HepG2 (cell line): Measurements from ENCODE around the gene FAM222B. TPM values are rescaled to one million over a fixed set of nuclear protein-coding genes. Genes with fewer than 3 reads are reported as not detected.

Source experiments
- ATF7-NPFF ChIP-seq: sonication (generic); formaldehyde crosslinking; IDR thresholded peaks from 2 replicates; pipeline ENCODE4 v1.8.1; 2023; ENCODE audit warnings: mild to moderate bottlenecking, low read depth, missing genetic modification reagents, moderate library complexity
- DNMT3B ChIP-seq: conservative IDR thresholded peaks from 2 replicates; pipeline ENCODE4 v1.6.1; 2016; ENCODE audit warnings: missing biosample characterization, control low read depth
- ELF3 ChIP-seq: IDR thresholded peaks from 2 replicates; pipeline ENCODE4 v1.6.1; 2016; ENCODE audit warnings: missing genetic modification reagents, missing compliant biosample characterization
- FOXA1 ChIP-seq, 2 experiments: fragments of 450-650 bp in 1 of 2; sonication (generic) in 1 of 2; formaldehyde crosslinking in 1 of 2; IDR thresholded peaks; 2 replicates each; pipeline versions ENCODE4 v1.4.0 to v1.6.1; 2016 to 2020; ENCODE audit warnings: missing genetic modification reagents in 1 of 2
- KDM1A ChIP-seq: IDR thresholded peaks from 2 replicates; pipeline ENCODE4 v1.6.1; 2016; ENCODE audit warnings: missing compliant biosample characterization
- NFATC3 ChIP-seq: sonication (generic); formaldehyde crosslinking; IDR thresholded peaks from 2 replicates; pipeline ENCODE4 v1.5.1; 2020; ENCODE audit warnings: mild to moderate bottlenecking, missing genetic modification reagents
- NR3C1 ChIP-seq: sonication (generic); formaldehyde crosslinking; IDR thresholded peaks from 2 replicates; pipeline ENCODE4 v1.4.0; 2020; ENCODE audit warnings: missing genetic modification reagents
- PRPF4 ChIP-seq: fragments of 200-400 bp; formaldehyde crosslinking; IDR thresholded peaks from 2 replicates; pipeline ENCODE4 v1.6.1; 2016; ENCODE audit warnings: low read length, low read depth; ENCODE audit not compliant: poor library complexity, severe bottlenecking
- RBFOX2 ChIP-seq: fragments of 200-400 bp; formaldehyde crosslinking; IDR thresholded peaks from 2 replicates; pipeline ENCODE4 v1.6.1; 2017; ENCODE audit warnings: low read depth, mild to moderate bottlenecking, low read length
- SNAPC2 ChIP-seq: sonication (generic); formaldehyde crosslinking; IDR thresholded peaks from 2 replicates; pipeline ENCODE4 v1.8.1; 2022; ENCODE audit warnings: mild to moderate bottlenecking, missing genetic modification reagents
- SP140L ChIP-seq: sonication (generic); formaldehyde crosslinking; IDR thresholded peaks from 2 replicates; pipeline ENCODE4 v1.4.0; 2020; ENCODE audit warnings: missing genetic modification reagents, borderline replicate concordance
- SUZ12 ChIP-seq: fragments of 150-350 bp; IDR thresholded peaks from 2 replicates; pipeline ENCODE4 v1.6.1; 2014; ENCODE audit warnings: low read depth, low read length
- ZFP41 ChIP-seq: sonication (generic); formaldehyde crosslinking; IDR thresholded peaks from 2 replicates; pipeline ENCODE4 v1.4.0; 2020; ENCODE audit warnings: mild to moderate bottlenecking, missing genetic modification reagents, borderline replicate concordance
- ZNF10 ChIP-seq: sonication (generic); formaldehyde crosslinking; IDR thresholded peaks from 2 replicates; pipeline ENCODE4 v1.4.0; 2020; ENCODE audit warnings: mild to moderate bottlenecking, low read depth, missing genetic modification reagents, borderline replicate concordance
- ZNF124 ChIP-seq: sonication (generic); formaldehyde crosslinking; IDR thresholded peaks from 2 replicates; pipeline ENCODE4 v1.4.0; 2020; ENCODE audit warnings: missing genetic modification reagents
- ZNF230 ChIP-seq: sonication (generic); formaldehyde crosslinking; IDR thresholded peaks from 2 replicates; pipeline ENCODE4 v1.4.0; 2020; ENCODE audit warnings: mild to moderate bottlenecking, missing genetic modification reagents
- ZNF260 ChIP-seq: sonication (generic); formaldehyde crosslinking; IDR thresholded peaks from 2 replicates; pipeline ENCODE4 v1.4.0; 2020; ENCODE audit warnings: missing genetic modification reagents, low read depth, mild to moderate bottlenecking, borderline replicate concordance
- ZNF501 ChIP-seq: sonication (generic); formaldehyde crosslinking; IDR thresholded peaks from 2 replicates; pipeline ENCODE4 v1.5.1; 2020; ENCODE audit warnings: mild to moderate bottlenecking, moderate library complexity, missing genetic modification reagents
- ZNF775 ChIP-seq: sonication (generic); formaldehyde crosslinking; IDR thresholded peaks from 2 replicates; pipeline ENCODE4 v1.4.0; 2020; ENCODE audit warnings: missing genetic modification reagents, mild to moderate bottlenecking, moderate library complexity, borderline replicate concordance
- ZNF792 ChIP-seq: IDR thresholded peaks from 2 replicates; pipeline ENCODE4 v1.6.1; 2016
- ZSCAN9 ChIP-seq: IDR thresholded peaks from 2 replicates; pipeline ENCODE4 v1.6.1; 2016; ENCODE audit warnings: borderline replicate concordance
- polyA plus RNA-seq, 8 experiments: library from polyadenylated mRNA; depleted of rRNA in 3 of 8; stranded (reverse) in 7 of 8; unstranded in 1 of 8; fragments of >200 nt; fragmentation: Illumina TruSeq in 4 of 8; extraction: Trizol in 4 of 8; gene quantifications; 2 replicates each; pipeline versions ENCODE4 v1.2.1 to v1.2.3, GENCODE V29; 2011 to 2016; ENCODE audit warnings: low read depth in 4 of 8, missing spikeins in 1 of 8, mixed read lengths in 1 of 8; ENCODE audit not compliant: insufficient read depth in 1 of 8
- total RNA-seq, 5 experiments: library from RNA; depleted of rRNA; stranded (reverse); fragments of >200 nt; fragmentation: Illumina TruSeq; extraction: Trizol; gene quantifications; 2 replicates each; pipeline ENCODE4 v1.2.3, GENCODE V29; 2016; ENCODE audit warnings: low read depth in 1 of 5
- TF ChIP-seq, protein P1 (sequence below): IDR thresholded peaks from 2 replicates; pipeline ENCODE4 v1.6.1; 2016
- TF ChIP-seq, protein P2 (sequence below): sonication (generic); formaldehyde crosslinking; IDR thresholded peaks from 2 replicates; pipeline ENCODE4 v1.5.0; 2020; ENCODE audit warnings: mild to moderate bottlenecking, missing genetic modification reagents, borderline replicate concordance
- TF ChIP-seq, protein P3 (sequence below): sonication (generic); formaldehyde crosslinking; IDR thresholded peaks from 2 replicates; pipeline ENCODE4 v1.5.0; 2020; ENCODE audit warnings: mild to moderate bottlenecking, missing genetic modification reagents
- TF ChIP-seq, protein P4 (sequence below): sonication (generic); formaldehyde crosslinking; IDR thresholded peaks from 2 replicates; pipeline ENCODE4 v1.5.0; 2020; ENCODE audit warnings: missing genetic modification reagents

Gene FAM222B
- total and polyA plus RNA-seq, 2 of the 13 experiments (the other 11 are each of a cell fraction or from before 2014, with no cell fraction given), result 3.5 to 7.3 TPM

DNA sequence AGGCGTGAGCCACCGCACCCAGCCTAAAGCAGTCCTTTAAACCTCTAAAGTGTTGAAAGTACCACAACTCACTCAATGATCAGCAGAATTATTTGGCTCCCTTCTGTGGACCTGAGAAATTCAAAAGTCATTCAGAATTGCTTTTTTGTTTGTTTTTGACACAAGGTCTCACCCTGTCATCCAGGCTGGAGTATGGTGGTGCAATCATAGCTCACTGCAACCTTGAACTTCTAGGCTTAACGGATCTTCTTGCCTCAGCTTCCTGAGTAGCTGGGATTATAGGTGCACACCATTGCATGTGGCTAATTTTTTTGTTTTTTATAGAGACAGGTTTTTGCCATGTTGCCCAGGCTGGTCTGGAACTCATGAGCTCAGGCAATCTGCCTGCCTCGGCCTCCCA lies 54.5 kb downstream of the FAM222B start (continued):
- no peak for TF ChIP-seq SNAPC2 (CRISPR knock-in tag)
- TF ChIP-seq, protein P1, sequence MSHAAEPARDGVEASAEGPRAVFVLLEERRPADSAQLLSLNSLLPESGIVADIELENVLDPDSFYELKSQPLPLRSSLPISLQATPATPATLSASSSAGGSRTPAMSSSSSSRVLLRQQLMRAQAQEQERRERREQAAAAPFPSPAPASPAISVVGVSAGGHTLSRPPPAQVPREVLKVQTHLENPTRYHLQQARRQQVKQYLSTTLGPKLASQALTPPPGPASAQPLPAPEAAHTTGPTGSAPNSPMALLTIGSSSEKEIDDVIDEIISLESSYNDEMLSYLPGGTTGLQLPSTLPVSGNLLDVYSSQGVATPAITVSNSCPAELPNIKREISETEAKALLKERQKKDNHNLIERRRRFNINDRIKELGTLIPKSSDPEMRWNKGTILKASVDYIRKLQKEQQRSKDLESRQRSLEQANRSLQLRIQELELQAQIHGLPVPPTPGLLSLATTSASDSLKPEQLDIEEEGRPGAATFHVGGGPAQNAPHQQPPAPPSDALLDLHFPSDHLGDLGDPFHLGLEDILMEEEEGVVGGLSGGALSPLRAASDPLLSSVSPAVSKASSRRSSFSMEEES, result no peak
- TF ChIP-seq ATF7-NPFF (CRISPR knock-in tag), result no peak
- TF ChIP-seq, protein P2, sequence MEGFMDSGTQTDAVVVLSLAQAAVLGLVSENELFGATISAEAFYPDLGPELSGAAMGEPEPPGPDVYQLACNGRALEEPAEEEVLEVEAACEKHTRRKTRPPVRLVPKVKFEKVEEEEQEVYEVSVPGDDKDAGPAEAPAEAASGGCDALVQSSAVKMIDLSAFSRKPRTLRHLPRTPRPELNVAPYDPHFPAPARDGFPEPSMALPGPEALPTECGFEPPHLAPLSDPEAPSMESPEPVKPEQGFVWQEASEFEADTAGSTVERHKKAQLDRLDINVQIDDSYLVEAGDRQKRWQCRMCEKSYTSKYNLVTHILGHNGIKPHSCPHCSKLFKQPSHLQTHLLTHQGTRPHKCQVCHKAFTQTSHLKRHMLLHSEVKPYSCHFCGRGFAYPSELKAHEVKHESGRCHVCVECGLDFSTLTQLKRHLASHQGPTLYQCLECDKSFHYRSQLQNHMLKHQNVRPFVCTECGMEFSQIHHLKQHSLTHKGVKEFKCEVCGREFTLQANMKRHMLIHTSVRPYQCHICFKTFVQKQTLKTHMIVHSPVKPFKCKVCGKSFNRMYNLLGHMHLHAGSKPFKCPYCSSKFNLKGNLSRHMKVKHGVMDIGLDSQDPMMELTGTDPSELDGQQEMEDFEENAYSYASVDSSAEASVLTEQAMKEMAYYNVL (CRISPR knock-in tag), result no peak
- TF ChIP-seq ZNF124 (CRISPR knock-in tag), result no peak
- TF ChIP-seq NR3C1 (CRISPR knock-in tag), result no peak
- no peak for TF ChIP-seq ELF3 (CRISPR knock-in tag)
- no peak for TF ChIP-seq ZFP41 (CRISPR knock-in tag)
- no peak for TF ChIP-seq RBFOX2
- no peak for TF ChIP-seq ZNF260 (CRISPR knock-in tag)
- no peak for TF ChIP-seq FOXA1 (IDR thresholded peaks at IDR 0.05)
- TF ChIP-seq FOXA1 (CRISPR knock-in tag; IDR thresholded peaks at IDR 0.05), result peak; percentile 50
- 0 out of 2 replicates have a peak, but pooled peaks have one; percentile 26 for TF ChIP-seq ZNF792
- no peak for TF ChIP-seq KDM1A (CRISPR knock-in tag)
- TF ChIP-seq ZNF501 (CRISPR knock-in tag), result no peak
- no peak for TF ChIP-seq ZSCAN9
- no peak for TF ChIP-seq ZNF230
- TF ChIP-seq, protein P3, sequence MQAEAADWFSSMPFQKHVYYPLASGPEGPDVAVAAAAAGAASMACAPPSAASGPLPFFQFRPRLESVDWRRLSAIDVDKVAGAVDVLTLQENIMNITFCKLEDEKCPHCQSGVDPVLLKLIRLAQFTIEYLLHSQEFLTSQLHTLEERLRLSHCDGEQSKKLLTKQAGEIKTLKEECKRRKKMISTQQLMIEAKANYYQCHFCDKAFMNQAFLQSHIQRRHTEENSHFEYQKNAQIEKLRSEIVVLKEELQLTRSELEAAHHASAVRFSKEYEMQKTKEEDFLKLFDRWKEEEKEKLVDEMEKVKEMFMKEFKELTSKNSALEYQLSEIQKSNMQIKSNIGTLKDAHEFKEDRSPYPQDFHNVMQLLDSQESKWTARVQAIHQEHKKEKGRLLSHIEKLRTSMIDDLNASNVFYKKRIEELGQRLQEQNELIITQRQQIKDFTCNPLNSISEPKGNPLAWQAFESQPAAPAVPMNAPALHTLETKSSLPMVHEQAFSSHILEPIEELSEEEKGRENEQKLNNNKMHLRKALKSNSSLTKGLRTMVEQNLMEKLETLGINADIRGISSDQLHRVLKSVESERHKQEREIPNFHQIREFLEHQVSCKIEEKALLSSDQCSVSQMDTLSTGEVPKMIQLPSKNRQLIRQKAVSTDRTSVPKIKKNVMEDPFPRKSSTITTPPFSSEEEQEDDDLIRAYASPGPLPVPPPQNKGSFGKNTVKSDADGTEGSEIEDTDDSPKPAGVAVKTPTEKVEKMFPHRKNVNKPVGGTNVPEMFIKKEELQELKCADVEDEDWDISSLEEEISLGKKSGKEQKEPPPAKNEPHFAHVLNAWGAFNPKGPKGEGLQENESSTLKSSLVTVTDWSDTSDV (CRISPR knock-in tag), result no peak
- no peak for TF ChIP-seq SUZ12
- TF ChIP-seq ZNF10, result no peak
- no peak for TF ChIP-seq ZNF775
- TF ChIP-seq PRPF4, result no peak
- no peak for TF ChIP-seq NFATC3 (CRISPR knock-in tag)
- TF ChIP-seq, protein P4, sequence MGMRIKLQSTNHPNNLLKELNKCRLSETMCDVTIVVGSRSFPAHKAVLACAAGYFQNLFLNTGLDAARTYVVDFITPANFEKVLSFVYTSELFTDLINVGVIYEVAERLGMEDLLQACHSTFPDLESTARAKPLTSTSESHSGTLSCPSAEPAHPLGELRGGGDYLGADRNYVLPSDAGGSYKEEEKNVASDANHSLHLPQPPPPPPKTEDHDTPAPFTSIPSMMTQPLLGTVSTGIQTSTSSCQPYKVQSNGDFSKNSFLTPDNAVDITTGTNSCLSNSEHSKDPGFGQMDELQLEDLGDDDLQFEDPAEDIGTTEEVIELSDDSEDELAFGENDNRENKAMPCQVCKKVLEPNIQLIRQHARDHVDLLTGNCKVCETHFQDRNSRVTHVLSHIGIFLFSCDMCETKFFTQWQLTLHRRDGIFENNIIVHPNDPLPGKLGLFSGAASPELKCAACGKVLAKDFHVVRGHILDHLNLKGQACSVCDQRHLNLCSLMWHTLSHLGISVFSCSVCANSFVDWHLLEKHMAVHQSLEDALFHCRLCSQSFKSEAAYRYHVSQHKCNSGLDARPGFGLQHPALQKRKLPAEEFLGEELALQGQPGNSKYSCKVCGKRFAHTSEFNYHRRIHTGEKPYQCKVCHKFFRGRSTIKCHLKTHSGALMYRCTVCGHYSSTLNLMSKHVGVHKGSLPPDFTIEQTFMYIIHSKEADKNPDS, result no peak
- no peak for TF ChIP-seq DNMT3B (CRISPR knock-in tag)
- no peak for TF ChIP-seq SP140L (CRISPR knock-in tag)
